Gastrocnemius medialis (tissue), 4 donors: ENCODE results near the gene PHKB.

Source experiments
- POLR2A ChIP-seq, 2 donors: fragments of 450-650 bp; IDR thresholded peaks; one replicate each; pipeline ENCODE4 v1.6.1; 2017; ENCODE audit warnings: antibody characterized with exemption in 2 of 2, mild to moderate bottlenecking in 2 of 2, moderate library complexity in 2 of 2
- TF ChIP-seq, protein P1 (sequence below), 5 experiments: fragments of 450-650 bp in 3 of 5; fragments of 200-600 bp in 2 of 5; sonication (generic) in 2 of 5; IDR thresholded peaks in 4 of 5; conservative IDR thresholded peaks in 1 of 5; 1 replicate in 4 of 5; 2 replicates in 1 of 5; pipeline ENCODE4 v1.5.1; 2016 to 2019; ENCODE audit warnings: antibody characterized with exemption in 5 of 5, mild to moderate bottlenecking in 3 of 5, moderate library complexity in 3 of 5

DNA sequence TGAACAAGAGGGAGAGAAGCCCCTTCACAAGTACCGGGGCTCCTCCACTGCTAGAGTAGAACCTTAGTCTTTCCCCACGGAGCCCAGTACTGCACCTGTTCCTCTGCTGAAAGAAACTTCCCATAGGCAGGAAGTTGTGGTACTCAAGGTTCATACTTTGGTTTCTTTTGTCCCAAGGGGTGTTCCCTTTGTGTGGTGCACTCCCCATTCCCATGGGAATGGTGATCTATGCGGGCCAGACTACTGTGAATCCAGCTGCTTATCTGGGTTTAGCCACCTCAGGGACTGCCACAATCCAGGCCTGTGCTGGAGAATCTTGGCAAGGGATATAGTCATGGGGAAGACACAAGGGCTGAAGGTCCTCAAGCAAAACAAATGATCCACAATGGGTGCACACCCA is 110.6 kb downstream of the PHKB start:
- no peak for TF ChIP-seq POLR2A (IDR thresholded peaks at IDR 0.05)
- TF ChIP-seq, protein P1, sequence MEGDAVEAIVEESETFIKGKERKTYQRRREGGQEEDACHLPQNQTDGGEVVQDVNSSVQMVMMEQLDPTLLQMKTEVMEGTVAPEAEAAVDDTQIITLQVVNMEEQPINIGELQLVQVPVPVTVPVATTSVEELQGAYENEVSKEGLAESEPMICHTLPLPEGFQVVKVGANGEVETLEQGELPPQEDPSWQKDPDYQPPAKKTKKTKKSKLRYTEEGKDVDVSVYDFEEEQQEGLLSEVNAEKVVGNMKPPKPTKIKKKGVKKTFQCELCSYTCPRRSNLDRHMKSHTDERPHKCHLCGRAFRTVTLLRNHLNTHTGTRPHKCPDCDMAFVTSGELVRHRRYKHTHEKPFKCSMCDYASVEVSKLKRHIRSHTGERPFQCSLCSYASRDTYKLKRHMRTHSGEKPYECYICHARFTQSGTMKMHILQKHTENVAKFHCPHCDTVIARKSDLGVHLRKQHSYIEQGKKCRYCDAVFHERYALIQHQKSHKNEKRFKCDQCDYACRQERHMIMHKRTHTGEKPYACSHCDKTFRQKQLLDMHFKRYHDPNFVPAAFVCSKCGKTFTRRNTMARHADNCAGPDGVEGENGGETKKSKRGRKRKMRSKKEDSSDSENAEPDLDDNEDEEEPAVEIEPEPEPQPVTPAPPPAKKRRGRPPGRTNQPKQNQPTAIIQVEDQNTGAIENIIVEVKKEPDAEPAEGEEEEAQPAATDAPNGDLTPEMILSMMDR (IDR thresholded peaks at IDR 0.05 in 4 of 5, conservative IDR thresholded peaks at IDR 0.05 in 1 of 5): no peak
